ENCODE results near the gene SLC25A43.

SLC25A43 gene

DNA sequence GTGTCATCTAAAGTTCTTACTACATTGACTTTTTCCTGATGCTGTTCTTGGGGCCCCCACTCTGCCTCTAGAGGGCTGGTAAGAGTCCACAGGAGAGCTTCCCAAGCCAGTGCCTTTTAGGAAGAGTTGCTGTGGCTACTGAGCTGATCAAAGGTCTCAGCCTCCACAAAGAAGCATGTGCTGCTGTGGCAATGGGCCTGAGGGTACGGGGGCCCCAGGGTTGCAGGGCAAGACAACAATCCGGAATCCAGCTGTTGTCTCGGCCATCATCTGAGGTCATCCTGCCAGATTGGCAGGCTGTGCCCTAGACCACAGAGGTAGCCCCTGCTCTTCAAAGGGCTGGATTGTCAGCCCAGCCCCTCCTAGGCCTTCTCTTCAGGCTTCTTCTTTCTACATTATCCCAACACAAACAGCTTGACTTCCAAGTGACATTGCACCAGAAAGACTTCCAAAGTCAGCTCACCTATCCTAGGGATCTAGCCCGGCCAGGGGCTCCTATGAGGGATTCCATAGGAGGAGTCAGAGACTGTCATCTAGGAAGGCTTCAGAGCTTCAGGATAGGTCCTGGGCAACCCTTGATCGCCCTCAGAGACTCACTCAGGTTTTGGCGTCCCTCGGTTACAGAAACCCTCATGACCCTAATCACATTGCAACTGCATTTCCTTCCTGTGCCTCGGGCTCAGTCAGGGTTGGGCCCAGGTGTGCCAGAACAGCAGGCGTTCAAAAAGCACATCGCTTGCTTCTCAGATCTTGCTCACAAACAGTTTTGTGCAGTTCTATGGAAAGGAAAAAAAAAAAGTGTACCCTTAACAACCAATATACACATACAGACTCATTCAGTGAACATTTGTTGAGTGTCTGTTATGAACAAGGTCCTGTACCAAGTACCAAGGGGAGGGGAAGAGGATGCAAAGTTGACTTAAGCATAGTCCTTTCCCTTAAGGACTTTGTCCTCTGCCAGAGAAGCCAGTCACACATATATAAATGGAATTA, 96.9 kb downstream of the SLC25A43 start:
- DNase-seq (ENCODE audit: low spot score): no peak
- no peak for TF ChIP-seq CTCF (IDR thresholded peaks at IDR 0.05; ENCODE audit: extremely low read depth, missing control alignments)

GRCh38 chrX:119497185-119497584, 98.0 kb downstream of the SLC25A43 start:
- no peak for DNase-seq (ENCODE audit: low spot score)

DNA sequence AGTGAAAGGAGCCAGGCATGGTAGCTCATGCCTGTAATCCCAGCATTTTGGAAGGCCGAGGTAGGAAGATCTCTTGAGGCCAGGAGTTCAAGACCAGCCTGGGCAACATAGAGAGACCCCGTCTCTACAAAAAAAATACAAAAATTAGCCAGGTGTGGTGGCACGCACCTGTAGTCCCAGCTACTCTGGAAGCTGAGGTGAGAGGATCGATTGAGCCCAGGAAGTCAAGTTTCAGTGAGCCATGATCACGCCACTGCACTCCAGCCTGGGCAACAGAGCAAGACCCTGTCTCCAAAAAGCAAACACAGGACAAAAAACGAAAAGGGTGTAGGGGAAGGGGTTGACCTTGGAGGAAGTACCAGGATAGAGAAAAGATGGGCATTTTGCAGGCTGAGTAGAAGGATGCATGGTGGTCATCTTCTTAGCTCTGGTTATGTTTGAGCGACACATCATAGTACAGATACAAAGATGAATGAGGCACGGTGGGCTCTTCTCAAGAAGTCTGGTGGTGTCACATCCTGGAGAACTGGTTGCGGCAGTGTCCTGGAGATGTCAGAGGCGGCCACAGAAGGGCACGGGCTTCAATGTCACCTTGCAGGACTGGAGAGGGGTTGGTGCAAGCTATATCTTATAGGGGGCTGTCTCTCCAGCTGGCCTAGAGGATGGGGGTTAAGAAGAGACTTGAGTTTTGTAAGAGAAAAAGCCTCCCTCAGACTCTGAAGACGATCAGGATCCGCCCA, 101.1 kb downstream of the SLC25A43 start:
- no peak for DNase-seq (ENCODE audit: low spot score)
- no peak for TF ChIP-seq CTCF (IDR thresholded peaks at IDR 0.05; ENCODE audit: extremely low read depth, missing control alignments)

More at GRCh38 chrX:119497185-119497584, 98.0 kb downstream of the SLC25A43 start:
- TF ChIP-seq CTCF (IDR thresholded peaks at IDR 0.05; ENCODE audit: extremely low read depth, missing control alignments): no peak

- TF ChIP-seq CTCF (IDR thresholded peaks at IDR 0.05; ENCODE audit: extremely low read depth, missing control alignments): no peak
- DNase-seq (ENCODE audit: low spot score): no peak
These were observed 102.5 kb downstream of the SLC25A43 start for GRCh38 chrX:119501511-119502148.

GRCh38 chrX:119502727-119503483, 103.8 kb downstream of the SLC25A43 start:
- no peak for DNase-seq (ENCODE audit: low spot score)

DNA sequence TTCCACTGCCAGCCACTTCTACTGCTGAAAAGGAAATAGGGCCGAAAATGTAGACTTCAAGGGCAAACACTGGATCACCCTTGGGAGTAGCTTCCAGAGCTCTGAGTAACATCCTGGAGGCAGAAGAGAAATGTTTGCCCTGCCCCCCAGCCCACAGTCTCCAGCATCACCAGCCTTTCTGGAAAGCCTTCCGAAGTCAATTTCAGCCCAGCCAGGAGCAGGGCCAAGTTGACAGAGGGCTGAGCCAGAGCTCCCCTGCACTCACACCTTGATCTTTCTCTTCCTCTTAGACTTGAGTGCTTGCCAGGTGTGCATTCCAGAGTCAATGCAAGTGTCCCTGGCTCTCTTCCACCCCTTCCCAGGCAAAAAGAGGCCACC, 104.3 kb downstream of the SLC25A43 start:
- TF ChIP-seq CTCF (IDR thresholded peaks at IDR 0.05; ENCODE audit: extremely low read depth, missing control alignments): no peak
- no peak for DNase-seq (ENCODE audit: low spot score)

More at GRCh38 chrX:119502727-119503483, 103.8 kb downstream of the SLC25A43 start:
- no peak for TF ChIP-seq CTCF (IDR thresholded peaks at IDR 0.05; ENCODE audit: extremely low read depth, missing control alignments)

Data from GM20000 (cell line).